Measurements from ENCODE around the gene UNK. TPM values are rescaled to one million over a fixed set of nuclear protein-coding genes. Genes with fewer than 3 reads are reported as not detected.
A peak's percentile ranks its signal among the peaks of the same experiment; 100 is the strongest.
"Not testable (repeated sequence)": the region's sequence is repeated elsewhere in the genome, so short reads cannot be mapped to it uniquely, and the experiment has no call there.

The UNK gene
- total and polyA plus RNA-seq, 2 experiments from 2014 or later, result 11.5 to 12.4 TPM

DNA sequence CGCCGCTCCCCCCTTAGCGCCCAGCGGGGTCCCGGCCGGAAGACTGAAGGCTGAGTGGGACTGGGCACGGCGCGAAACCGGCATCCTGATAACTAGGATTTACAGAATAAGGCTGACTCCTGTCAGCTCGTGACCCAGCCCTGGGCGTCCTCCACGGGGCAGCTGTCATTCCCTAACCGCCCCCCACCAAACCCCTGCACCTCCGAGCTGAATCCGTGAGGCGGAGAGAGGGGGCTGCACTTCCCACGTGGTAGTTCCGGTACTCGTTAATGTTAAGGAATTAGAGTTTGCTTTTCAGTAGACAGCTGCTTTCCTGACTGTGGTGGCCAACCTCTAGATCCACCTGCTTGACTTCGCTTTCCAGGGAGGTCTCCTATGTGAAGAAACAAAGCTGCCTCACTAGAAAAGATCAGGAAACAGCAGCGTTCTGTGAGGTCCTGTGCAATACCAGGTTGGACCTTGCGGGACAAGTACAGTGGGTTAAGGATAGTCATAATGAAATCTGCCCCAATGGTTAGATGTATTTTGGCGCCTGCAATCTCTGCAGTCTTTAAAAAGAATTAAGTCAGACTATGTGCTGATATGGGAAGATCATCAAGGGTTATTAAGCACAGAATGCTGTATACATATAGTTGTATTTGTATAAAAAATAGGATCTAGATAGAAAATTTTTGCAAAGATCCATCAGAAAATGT is 71.6 kb downstream of the UNK start:
- H3K27me3 ChIP-seq (replicated peaks; ENCODE audit: insufficient read depth), result no peaks in the 10 kb centered on the region
- no peaks in the 10 kb centered on the region for H4K20me1 ChIP-seq (ENCODE audit: insufficient read depth)
- peak overlapping the region; percentile 83 for H3K4me2 ChIP-seq (ENCODE audit: unreplicated experiment)
- peak overlapping the region; percentile 86 for H3K9ac ChIP-seq
- H3K9me3 ChIP-seq (ENCODE audit: low read depth), result no peaks in the 10 kb centered on the region
- TF ChIP-seq EZH2phosphoT487 (IDR thresholded peaks at IDR 0.05; ENCODE audit: insufficient read depth, low read depth) (no peak), EZH2 (IDR thresholded peaks at IDR 0.05; ENCODE audit: insufficient read depth, poor library complexity, severe bottlenecking) (no peak)
- H3K9me2 ChIP-seq (ENCODE audit: insufficient read depth), result no peaks in the 10 kb centered on the region
- H3K36me3 ChIP-seq (ENCODE audit: low read depth), result peaks cover 3% of the 10 kb centered on the region; the same call in 1 of the 2 replicates
- DNase-seq, result peak; percentile 51
- peaks cover 8% of the 10 kb centered on the region; the same call in 1 of the 2 replicates for H3K79me2 ChIP-seq (ENCODE audit: insufficient read depth)
- in situ Hi-C loops (cut with MboI), result no loop called here
- peak overlapping the region; percentile 62 for H3K27ac ChIP-seq
- WGBS, 2 experiments (ENCODE audit: low coverage in 1 of 2, low lambda C conversion rate in 2 of 2, missing lambda C conversion rate in 2 of 2), result 5 to 6% methylated on average over 24 of the region's 24 CpGs
- H3K4me1 ChIP-seq (ENCODE audit: insufficient read depth), result peaks cover 25% of the 10 kb centered on the region
- H3K4me3 ChIP-seq, result peak overlapping the region; percentile 82
- H2AFZ ChIP-seq, result peak overlapping the region; percentile 75
- peaks cover 18% of the 10 kb centered on the region for H3F3A ChIP-seq (ENCODE audit: insufficient read depth)

DNA sequence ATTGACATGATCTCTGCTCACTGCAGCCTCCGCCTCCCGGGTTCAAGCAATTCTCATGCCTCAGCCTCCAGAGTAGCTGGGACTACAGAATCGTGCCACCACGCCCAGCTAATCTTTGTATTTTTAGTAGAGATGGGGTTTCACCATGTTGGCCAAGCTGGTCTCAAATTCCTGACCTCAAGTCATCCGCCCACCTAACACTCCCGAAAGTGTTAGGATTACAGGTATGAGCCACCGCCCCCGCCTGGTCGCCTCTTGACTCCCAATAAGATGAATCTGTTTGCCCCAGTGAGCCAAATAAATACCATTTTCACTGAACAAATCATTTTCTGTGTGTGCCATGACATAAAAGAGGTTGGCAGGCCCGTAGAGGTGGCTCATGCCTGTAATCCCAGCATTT is 74.8 kb downstream of the UNK start:
- H3K4me2 ChIP-seq (ENCODE audit: unreplicated experiment); H3K79me2 ChIP-seq (ENCODE audit: insufficient read depth); H3K9me3 ChIP-seq (ENCODE audit: low read depth); H2AFZ ChIP-seq; H3K9ac ChIP-seq; H3K27me3 ChIP-seq (replicated peaks; ENCODE audit: insufficient read depth); H3K4me3 ChIP-seq; DNase-seq; H3K9me2 ChIP-seq (ENCODE audit: insufficient read depth); H3F3A ChIP-seq (ENCODE audit: insufficient read depth); H3K36me3 ChIP-seq (ENCODE audit: low read depth); H4K20me1 ChIP-seq (ENCODE audit: insufficient read depth); H3K27ac ChIP-seq; in situ Hi-C loops (cut with MboI): not testable (repeated sequence)
- H3K4me1 ChIP-seq (ENCODE audit: insufficient read depth), result peaks cover 14% of the 10 kb centered on the region
- WGBS, 2 experiments (ENCODE audit: low coverage in 1 of 2, low lambda C conversion rate in 2 of 2, missing lambda C conversion rate in 2 of 2), result 80 to 82% methylated on average over 10 of the region's 10 CpGs

DNA sequence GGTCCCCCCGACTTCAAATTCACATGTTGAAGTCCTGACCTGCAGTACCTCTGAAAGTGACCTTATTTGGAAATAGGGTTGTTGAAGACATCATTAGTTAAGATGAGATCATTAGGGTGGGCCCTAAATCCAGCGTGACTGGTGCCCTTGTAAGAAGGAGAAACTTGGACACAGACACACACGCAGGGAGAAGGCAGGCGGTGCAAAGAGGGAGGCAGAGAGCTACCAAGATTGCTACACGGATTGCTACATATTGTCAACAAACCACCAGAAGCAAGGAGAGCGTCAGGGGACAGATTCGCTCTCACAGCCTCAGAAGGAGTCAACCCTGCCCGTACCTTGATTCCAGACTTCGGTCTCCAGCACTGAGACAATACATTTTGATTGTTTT is 77.3 kb downstream of the UNK start:
- 14 to 16% methylated on average over 9 of the region's 9 CpGs for WGBS, 2 experiments (ENCODE audit: low coverage in 1 of 2, low lambda C conversion rate in 2 of 2, missing lambda C conversion rate in 2 of 2)
- TF ChIP-seq EZH2 (IDR thresholded peaks at IDR 0.05; ENCODE audit: insufficient read depth, poor library complexity, severe bottlenecking) (no peak), EZH2phosphoT487 (IDR thresholded peaks at IDR 0.05; ENCODE audit: insufficient read depth, low read depth) (no peak)
- H3K4me1 ChIP-seq (ENCODE audit: insufficient read depth), result peaks cover 8% of the 10 kb centered on the region
- no peaks in the 10 kb centered on the region for H3K9me3 ChIP-seq (ENCODE audit: low read depth)
- H3K4me2 ChIP-seq (ENCODE audit: unreplicated experiment), result no peak overlapping the region
- DNase-seq, result peak; percentile 86
- H3K36me3 ChIP-seq (ENCODE audit: low read depth), result no peaks in the 10 kb centered on the region
- no peaks in the 10 kb centered on the region for H3K27me3 ChIP-seq (replicated peaks; ENCODE audit: insufficient read depth)
- no peaks in the 10 kb centered on the region for H4K20me1 ChIP-seq (ENCODE audit: insufficient read depth)
- peak overlapping the region; percentile 69 for H2AFZ ChIP-seq
- no peaks in the 10 kb centered on the region for H3K79me2 ChIP-seq (ENCODE audit: insufficient read depth)
- H3K9ac ChIP-seq, result peak overlapping the region; percentile 22; the same call in 1 of the 2 replicates
- 0 out of 2 replicates have a peak, but pooled peaks cover 3% of the 10 kb centered on the region for H3F3A ChIP-seq (ENCODE audit: insufficient read depth)
- H3K4me3 ChIP-seq, result no peak overlapping the region
- H3K9me2 ChIP-seq (ENCODE audit: insufficient read depth), result no peaks in the 10 kb centered on the region
- H3K27ac ChIP-seq, result peak overlapping the region; percentile 56
- in situ Hi-C loops (cut with MboI), result no loop called here

DNA sequence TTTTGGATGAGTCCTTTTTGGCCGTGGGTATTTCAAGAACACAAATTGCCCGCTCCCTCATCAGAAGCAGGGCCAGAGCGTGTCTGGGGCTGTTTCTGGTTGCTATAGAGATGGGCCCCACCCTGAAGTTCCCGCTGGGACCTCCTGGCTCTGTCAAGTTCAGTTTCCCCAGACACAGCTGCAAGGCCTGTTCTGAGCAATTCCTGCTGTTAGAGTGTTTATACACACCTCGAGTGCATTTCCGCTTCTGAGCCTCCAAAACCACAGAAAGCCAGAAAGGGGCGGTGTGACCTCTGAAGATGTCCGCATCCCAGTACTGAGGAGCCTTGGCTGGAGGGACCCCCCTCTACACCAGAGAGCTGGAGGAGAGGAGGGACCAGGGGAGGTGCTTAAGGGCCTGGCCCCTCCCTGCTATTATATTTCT is 79.9 kb downstream of the UNK start:
- no peak overlapping the region for H3K4me3 ChIP-seq
- no peak for TF ChIP-seq EZH2 (IDR thresholded peaks at IDR 0.05; ENCODE audit: insufficient read depth, poor library complexity, severe bottlenecking)
- no peak for TF ChIP-seq EZH2phosphoT487 (IDR thresholded peaks at IDR 0.05; ENCODE audit: insufficient read depth, low read depth)

DNA sequence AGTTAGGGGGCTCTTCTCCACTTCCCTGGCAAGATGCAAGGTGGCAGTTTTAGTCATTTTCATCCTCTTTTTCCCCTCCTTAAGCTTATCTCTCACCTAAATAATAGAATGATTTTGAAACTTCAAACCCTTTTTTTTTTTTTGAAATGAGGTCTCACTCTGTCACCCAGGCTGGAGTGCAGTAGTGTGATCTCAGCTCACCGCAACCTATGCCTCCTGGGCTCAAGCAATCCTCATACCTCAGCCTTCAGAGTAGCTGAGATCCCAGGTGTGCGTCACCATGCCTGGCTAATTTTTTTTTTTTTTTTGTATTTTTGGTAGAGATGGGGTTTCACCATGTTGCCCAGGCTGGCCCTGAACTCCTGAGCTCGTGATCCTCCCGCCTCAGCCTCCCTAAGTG is 80.3 kb downstream of the UNK start:
- peak overlapping the region; percentile 34 for H3K4me2 ChIP-seq (ENCODE audit: unreplicated experiment)
- H3F3A ChIP-seq (ENCODE audit: insufficient read depth); H3K36me3 ChIP-seq (ENCODE audit: low read depth); H3K9me3 ChIP-seq (ENCODE audit: low read depth); H3K4me3 ChIP-seq; H4K20me1 ChIP-seq (ENCODE audit: insufficient read depth); H3K27me3 ChIP-seq (replicated peaks; ENCODE audit: insufficient read depth); DNase-seq; H3K9me2 ChIP-seq (ENCODE audit: insufficient read depth); in situ Hi-C loops (cut with MboI); H3K79me2 ChIP-seq (ENCODE audit: insufficient read depth): not testable (repeated sequence)
- H2AFZ ChIP-seq, result peak overlapping the region; percentile 61
- H3K27ac ChIP-seq, result peak overlapping the region; percentile 48
- peaks cover 21% of the 10 kb centered on the region for H3K4me1 ChIP-seq (ENCODE audit: insufficient read depth)
- WGBS, 2 experiments (ENCODE audit: low coverage in 1 of 2, low lambda C conversion rate in 2 of 2, missing lambda C conversion rate in 2 of 2), result 48 to 54% methylated on average over 4 of the region's 4 CpGs
- peak overlapping the region; percentile 36 for H3K9ac ChIP-seq

More for the DNA sequence above, 79.9 kb downstream of the UNK start:
- WGBS, 2 experiments (ENCODE audit: low coverage in 1 of 2, low lambda C conversion rate in 2 of 2, missing lambda C conversion rate in 2 of 2), result 10 to 11% methylated on average over 8 of the region's 8 CpGs
- H3K4me1 ChIP-seq (ENCODE audit: insufficient read depth), result peaks cover 17% of the 10 kb centered on the region
- H2AFZ ChIP-seq, result peak overlapping the region; percentile 61
- no peaks in the 10 kb centered on the region for H3K9me3 ChIP-seq (ENCODE audit: low read depth)
- H3K9ac ChIP-seq, result peak overlapping the region; percentile 36
- H3K36me3 ChIP-seq (ENCODE audit: low read depth), result no peaks in the 10 kb centered on the region
- H3K27ac ChIP-seq, result peak overlapping the region; percentile 48
- no peaks in the 10 kb centered on the region for H4K20me1 ChIP-seq (ENCODE audit: insufficient read depth)
- H3K27me3 ChIP-seq (replicated peaks; ENCODE audit: insufficient read depth), result no peaks in the 10 kb centered on the region
- DNase-seq, result peak; percentile 81
- H3K79me2 ChIP-seq (ENCODE audit: insufficient read depth), result no peaks in the 10 kb centered on the region
- no peaks in the 10 kb centered on the region for H3K9me2 ChIP-seq (ENCODE audit: insufficient read depth)
- in situ Hi-C loops (cut with MboI), result no loop called here
- 0 out of 2 replicates have a peak, but pooled peaks cover 6% of the 10 kb centered on the region for H3F3A ChIP-seq (ENCODE audit: insufficient read depth)
- peak overlapping the region; percentile 34 for H3K4me2 ChIP-seq (ENCODE audit: unreplicated experiment)

GRCh38 chr17:75865404-75866188 is 81.0 kb downstream of the UNK start:
- H3K9me2 ChIP-seq (ENCODE audit: insufficient read depth); H3K4me2 ChIP-seq (ENCODE audit: unreplicated experiment); DNase-seq; H3K4me3 ChIP-seq; H3K27me3 ChIP-seq (replicated peaks; ENCODE audit: insufficient read depth); H3F3A ChIP-seq (ENCODE audit: insufficient read depth); in situ Hi-C loops (cut with MboI); H2AFZ ChIP-seq; H4K20me1 ChIP-seq (ENCODE audit: insufficient read depth); H3K9me3 ChIP-seq (ENCODE audit: low read depth); H3K27ac ChIP-seq; H3K9ac ChIP-seq; H3K79me2 ChIP-seq (ENCODE audit: insufficient read depth); H3K36me3 ChIP-seq (ENCODE audit: low read depth): not testable (repeated sequence)
- H3K4me1 ChIP-seq (ENCODE audit: insufficient read depth), result peaks cover 23% of the 10 kb centered on the region
- 74 to 76% methylated on average over 16 to 17 of the region's 17 CpGs for WGBS, 2 experiments (ENCODE audit: low coverage in 1 of 2, low lambda C conversion rate in 2 of 2, missing lambda C conversion rate in 2 of 2)
